Stimulated activated CD4-positive, alpha-beta T cell treated with anti-CD3 and anti-CD28 coated beads, Interleukin-4, amount 100 ng/mL, for 24 hours (primary cell): Measurements from ENCODE around the gene POLE4.
A peak's percentile ranks its signal among the peaks of the same experiment; 100 is the strongest.

ENCODE experiments used
- DNase-seq: peaks from one replicate; pipeline ENCODE4 v3.0.0-alpha.2; 2020

Gene POLE4

GRCh38 chr2:74958274-74959105, at the start of gene POLE4:
TSS of gene POLE4 (plus strand) at chr2:74958643. CDS start at chr2:74958680, 37 bp downstream.
- peak; percentile 92 for DNase-seq

GRCh38 chr2:74908748-74909444, 49.5 kb upstream of the POLE4 start:
- no peak for DNase-seq

- DNase-seq = no peak
These were observed 48.2 kb upstream of the POLE4 start for GRCh38 chr2:74910245-74910644.

- DNase-seq = no peak
These were observed 47.4 kb upstream of the POLE4 start for GRCh38 chr2:74911061-74911460.

GRCh38 chr2:74915743-74916142, 42.7 kb upstream of the POLE4 start:
- no peak for DNase-seq

- no peak for DNase-seq
These were observed 42.0 kb upstream of the POLE4 start for GRCh38 chr2:74916394-74916793.

GRCh38 chr2:74917702-74918619, 40.5 kb upstream of the POLE4 start:
- DNase-seq = no peak

GRCh38 chr2:74919827-74920226, 38.6 kb upstream of the POLE4 start:
- DNase-seq = peak; percentile 74

- DNase-seq = no peak
These were observed 37.2 kb upstream of the POLE4 start for GRCh38 chr2:74921236-74921736.

GRCh38 chr2:74922592-74923227, 35.7 kb upstream of the POLE4 start:
- no peak for DNase-seq

- DNase-seq = no peak
These were observed 33.8 kb upstream of the POLE4 start for GRCh38 chr2:74924463-74925265.

- DNase-seq = no peak
These were observed 33.1 kb upstream of the POLE4 start for GRCh38 chr2:74925361-74925786.

GRCh38 chr2:74927621-74928020, 30.8 kb upstream of the POLE4 start:
- no peak for DNase-seq

- no peak for DNase-seq
These were observed 27.5 kb upstream of the POLE4 start for GRCh38 chr2:74930811-74931486.

- no peak for DNase-seq
These were observed 26.5 kb upstream of the POLE4 start for GRCh38 chr2:74931940-74932339.

- DNase-seq = no peak
These were observed 22.5 kb upstream of the POLE4 start for GRCh38 chr2:74935975-74936391.

GRCh38 chr2:74937221-74937880, 21.1 kb upstream of the POLE4 start:
- DNase-seq = no peak

- DNase-seq = no peak
These were observed 20.2 kb upstream of the POLE4 start for GRCh38 chr2:74938264-74938663.

- DNase-seq = no peak
These were observed 18.3 kb upstream of the POLE4 start for GRCh38 chr2:74939919-74940812.
